HG02970 (cell line): ENCODE data around the gene HOXC5.
"Not testable (repeated sequence)": the region's sequence is repeated elsewhere in the genome, so short reads cannot be mapped to it uniquely, and the experiment has no call there.

Source experiments
- ATAC-seq: cut with Tn5 transposase; IDR thresholded peaks from one replicate; pipeline ENCODE4 v1.9.1; 2021; ENCODE audit warnings: mild to moderate bottlenecking, moderate library complexity, moderate number of reproducible peaks; ENCODE audit not compliant: unreplicated experiment, low FRiP score

The HOXC5 gene

GRCh38 chr12:54060174-54060974 lies 27.5 kb downstream of the HOXC5 start:
- no peak for ATAC-seq

- no peak for ATAC-seq
These were observed 28.3 kb downstream of the HOXC5 start for GRCh38 chr12:54060975-54061778.

- ATAC-seq = no peak
These were observed 32.8 kb downstream of the HOXC5 start for GRCh38 chr12:54065677-54066076.

- no peak for ATAC-seq
These were observed 33.6 kb downstream of the HOXC5 start for GRCh38 chr12:54066408-54066807.

- no peak for ATAC-seq
These were observed 35.7 kb downstream of the HOXC5 start for GRCh38 chr12:54068418-54069070.

- no peak for ATAC-seq
These were observed 39.1 kb downstream of the HOXC5 start for GRCh38 chr12:54071942-54072341.

- no peak for ATAC-seq
These were observed 41.5 kb downstream of the HOXC5 start for GRCh38 chr12:54074308-54074707.

- no peak for ATAC-seq
These were observed 42.6 kb downstream of the HOXC5 start for GRCh38 chr12:54075409-54075808.

- ATAC-seq = no peak
These were observed 43.1 kb downstream of the HOXC5 start for GRCh38 chr12:54075974-54076373.

- not testable (repeated sequence) for ATAC-seq
These were observed 45.0 kb downstream of the HOXC5 start for GRCh38 chr12:54077843-54078242.

- ATAC-seq = not testable (repeated sequence)
These were observed 46.3 kb downstream of the HOXC5 start for GRCh38 chr12:54079115-54079514.

- ATAC-seq = not testable (repeated sequence)
These were observed 47.4 kb downstream of the HOXC5 start for GRCh38 chr12:54080008-54080924.

GRCh38 chr12:54081053-54081514 lies 48.2 kb downstream of the HOXC5 start:
- ATAC-seq = not testable (repeated sequence)

- not testable (repeated sequence) for ATAC-seq
These were observed 48.9 kb downstream of the HOXC5 start for GRCh38 chr12:54081581-54082396.

GRCh38 chr12:54082397-54082892 lies 49.6 kb downstream of the HOXC5 start:
- no peak for ATAC-seq
